MM.1S (cell line): ENCODE results near the gene ZNF598.
"Not testable (repeated sequence)": the region's sequence is repeated elsewhere in the genome, so short reads cannot be mapped to it uniquely, and the experiment has no call there.

Experiments used
- DNase-seq: peaks from one replicate; pipeline ENCODE4 v3.0.0-alpha.2; 2015
- H2AFZ ChIP-seq: fragments of 300-600 bp; sonication (generic); 2 replicates; pipeline ENCODE4 v1.6.0; 2016; ENCODE audit warnings: antibody characterized with exemption, low read length
- H3F3A ChIP-seq: fragments of 300-600 bp; sonication (generic); 2 replicates; pipeline ENCODE4 v1.6.1; 2016; ENCODE audit warnings: mild to moderate bottlenecking, antibody characterized with exemption, low read length, moderate library complexity, mixed read lengths; ENCODE audit not compliant: insufficient read depth
- H3K27ac ChIP-seq: fragments of 300-600 bp; sonication (generic); 2 replicates; pipeline ENCODE4 v1.5.1; 2016; ENCODE audit warnings: mild to moderate bottlenecking, low read length
- H3K27me3 ChIP-seq: fragments of 300-600 bp; sonication (generic); replicated peaks from 2 replicates; pipeline ENCODE4 v1.6.0; 2016; ENCODE audit warnings: low read length; ENCODE audit not compliant: insufficient read depth
- H3K36me3 ChIP-seq: fragments of 300-600 bp; sonication (generic); replicated peaks from 2 replicates; pipeline ENCODE4 v1.6.1; 2016; ENCODE audit warnings: mild to moderate bottlenecking, low read length, mixed read lengths; ENCODE audit not compliant: insufficient read depth
- H3K4me1 ChIP-seq: fragments of 300-600 bp; sonication (generic); 2 replicates; pipeline ENCODE4 v1.6.1; 2016; ENCODE audit warnings: low read length, mixed read lengths
- H3K4me2 ChIP-seq: fragments of 300-600 bp; sonication (generic); 2 replicates; pipeline ENCODE4 v1.6.0; 2016; ENCODE audit warnings: low read depth, low read length
- H3K4me3 ChIP-seq: fragments of 300-600 bp; sonication (generic); 2 replicates; pipeline ENCODE4 v1.5.1; 2016; ENCODE audit warnings: low read length, mixed read lengths
- H3K79me2 ChIP-seq: fragments of 300-600 bp; sonication (generic); 2 replicates; pipeline ENCODE4 v1.6.1; 2016; ENCODE audit warnings: mixed run types, low read length, mixed read lengths
- H3K9ac ChIP-seq: fragments of 300-600 bp; sonication (generic); 2 replicates; pipeline ENCODE4 v1.6.1; 2016; ENCODE audit warnings: low read length, mixed read lengths
- H3K9me2 ChIP-seq: fragments of 300-600 bp; sonication (generic); replicated peaks from 2 replicates; pipeline ENCODE4 v1.6.1; 2016; ENCODE audit warnings: mild to moderate bottlenecking, low read length, mixed read lengths; ENCODE audit not compliant: insufficient read depth
- H3K9me3 ChIP-seq: fragments of 300-600 bp; sonication (generic); replicated peaks from 2 replicates; pipeline ENCODE4 v1.6.1; 2016; ENCODE audit warnings: mild to moderate bottlenecking, low read length, mixed read lengths; ENCODE audit not compliant: insufficient read depth
- H4K20me1 ChIP-seq: fragments of 300-600 bp; sonication (generic); 2 replicates; pipeline ENCODE4 v1.6.1; 2016; ENCODE audit warnings: mild to moderate bottlenecking, low read length, moderate library complexity, mixed read lengths; ENCODE audit not compliant: insufficient read depth
- EZH2 ChIP-seq: fragments of 300-600 bp; sonication (generic); optimal IDR thresholded peaks from 2 replicates; pipeline ENCODE3; 2017; ENCODE audit warnings: low read depth, mild to moderate bottlenecking, antibody characterized with exemption, low read length, mixed read lengths
- EZH2phosphoT487 ChIP-seq: fragments of 300-600 bp; sonication (generic); IDR thresholded peaks from 2 replicates; pipeline ENCODE4 v1.6.1; 2018; ENCODE audit warnings: antibody characterized with exemption, low read length
- TF ChIP-seq, protein P1 (sequence below): fragments of 300-600 bp; sonication (generic); IDR thresholded peaks from 2 replicates; pipeline ENCODE4 v1.5.1; 2016; ENCODE audit warnings: antibody characterized with exemption, low read length, mixed read lengths

The ZNF598 gene

DNA sequence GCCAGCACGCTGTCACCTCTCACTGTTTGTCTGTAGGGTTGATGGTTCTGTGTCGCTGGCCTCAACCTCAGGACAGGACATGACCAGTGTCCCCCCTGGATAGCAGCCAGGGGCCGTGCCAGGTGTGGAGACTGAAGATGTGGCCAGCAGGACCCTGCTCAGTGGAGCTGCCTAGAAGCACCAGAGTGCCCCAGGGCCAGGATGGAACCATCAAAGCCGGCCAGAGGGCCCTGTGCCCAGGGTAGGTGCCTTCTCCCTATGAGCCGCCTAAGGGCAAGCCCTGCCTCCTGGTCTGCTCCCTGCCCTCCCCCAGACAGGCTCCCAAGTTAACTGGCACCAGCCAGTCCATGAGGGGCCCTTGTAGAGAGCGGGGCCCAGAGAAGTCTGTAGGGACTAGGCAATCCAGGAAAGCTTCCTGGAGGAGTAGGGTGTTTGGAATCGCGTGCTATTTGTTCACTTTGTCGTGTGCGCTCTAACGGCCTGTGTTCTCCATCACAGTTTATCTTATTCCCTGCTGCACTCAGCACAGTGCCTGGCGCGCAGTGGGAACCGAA, 50.8 kb downstream of the ZNF598 start:
- DNase-seq = peak; percentile 2

DNA sequence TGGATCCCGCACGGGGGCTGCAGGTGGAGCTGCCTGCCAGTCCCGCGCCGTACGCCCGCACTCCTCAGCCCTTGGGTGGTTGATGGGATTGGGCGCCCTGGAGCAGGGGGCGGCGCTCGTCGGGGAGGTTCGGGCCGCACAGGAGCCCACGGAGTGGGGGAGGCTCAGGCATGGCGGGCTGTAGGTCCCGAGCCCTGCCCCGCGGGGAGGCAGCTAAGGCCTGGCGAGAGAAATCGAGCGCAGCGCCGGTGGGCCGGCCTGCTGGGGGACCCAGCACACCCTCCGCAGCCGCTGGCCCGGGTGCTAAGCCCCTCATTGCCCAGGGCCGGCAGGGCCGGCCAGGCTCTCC, 51.5 kb downstream of the ZNF598 start:
- not testable (repeated sequence) for H3K9me2 ChIP-seq, H3K4me3 ChIP-seq, DNase-seq, H2AFZ ChIP-seq, H4K20me1 ChIP-seq, H3K4me2 ChIP-seq, H3K4me1 ChIP-seq, H3K36me3 ChIP-seq, H3K9me3 ChIP-seq, H3K9ac ChIP-seq, H3K27ac ChIP-seq
- peaks cover 23% of the 10 kb centered on the region for H3F3A ChIP-seq
- H3K79me2 ChIP-seq = peaks cover 17% of the 10 kb centered on the region
- peaks cover 10% of the 10 kb centered on the region for H3K27me3 ChIP-seq

More for the DNA sequence above, 50.8 kb downstream of the ZNF598 start:
- H3K4me2 ChIP-seq = peak overlapping the region; percentile 92
- peaks cover 14% of the 10 kb centered on the region for H3K36me3 ChIP-seq
- H3K27ac ChIP-seq = no peak overlapping the region
- H3K9me3 ChIP-seq = no peaks in the 10 kb centered on the region
- peaks cover 30% of the 10 kb centered on the region for H3F3A ChIP-seq
- H3K27me3 ChIP-seq = peaks cover 10% of the 10 kb centered on the region
- peak overlapping the region; percentile 88 for H3K4me3 ChIP-seq
- H3K79me2 ChIP-seq = peaks cover 23% of the 10 kb centered on the region
- peaks cover 12% of the 10 kb centered on the region for H3K4me1 ChIP-seq
- TF ChIP-seq, protein P1, sequence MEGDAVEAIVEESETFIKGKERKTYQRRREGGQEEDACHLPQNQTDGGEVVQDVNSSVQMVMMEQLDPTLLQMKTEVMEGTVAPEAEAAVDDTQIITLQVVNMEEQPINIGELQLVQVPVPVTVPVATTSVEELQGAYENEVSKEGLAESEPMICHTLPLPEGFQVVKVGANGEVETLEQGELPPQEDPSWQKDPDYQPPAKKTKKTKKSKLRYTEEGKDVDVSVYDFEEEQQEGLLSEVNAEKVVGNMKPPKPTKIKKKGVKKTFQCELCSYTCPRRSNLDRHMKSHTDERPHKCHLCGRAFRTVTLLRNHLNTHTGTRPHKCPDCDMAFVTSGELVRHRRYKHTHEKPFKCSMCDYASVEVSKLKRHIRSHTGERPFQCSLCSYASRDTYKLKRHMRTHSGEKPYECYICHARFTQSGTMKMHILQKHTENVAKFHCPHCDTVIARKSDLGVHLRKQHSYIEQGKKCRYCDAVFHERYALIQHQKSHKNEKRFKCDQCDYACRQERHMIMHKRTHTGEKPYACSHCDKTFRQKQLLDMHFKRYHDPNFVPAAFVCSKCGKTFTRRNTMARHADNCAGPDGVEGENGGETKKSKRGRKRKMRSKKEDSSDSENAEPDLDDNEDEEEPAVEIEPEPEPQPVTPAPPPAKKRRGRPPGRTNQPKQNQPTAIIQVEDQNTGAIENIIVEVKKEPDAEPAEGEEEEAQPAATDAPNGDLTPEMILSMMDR = no peak
- TF ChIP-seq EZH2phosphoT487 (no peak), EZH2 (no peak)
- no peaks in the 10 kb centered on the region for H4K20me1 ChIP-seq
- peak overlapping the region; percentile 81 for H2AFZ ChIP-seq
- no peaks in the 10 kb centered on the region for H3K9me2 ChIP-seq
- peak overlapping the region; percentile 30; the same call in 1 of the 2 replicates for H3K9ac ChIP-seq

DNA sequence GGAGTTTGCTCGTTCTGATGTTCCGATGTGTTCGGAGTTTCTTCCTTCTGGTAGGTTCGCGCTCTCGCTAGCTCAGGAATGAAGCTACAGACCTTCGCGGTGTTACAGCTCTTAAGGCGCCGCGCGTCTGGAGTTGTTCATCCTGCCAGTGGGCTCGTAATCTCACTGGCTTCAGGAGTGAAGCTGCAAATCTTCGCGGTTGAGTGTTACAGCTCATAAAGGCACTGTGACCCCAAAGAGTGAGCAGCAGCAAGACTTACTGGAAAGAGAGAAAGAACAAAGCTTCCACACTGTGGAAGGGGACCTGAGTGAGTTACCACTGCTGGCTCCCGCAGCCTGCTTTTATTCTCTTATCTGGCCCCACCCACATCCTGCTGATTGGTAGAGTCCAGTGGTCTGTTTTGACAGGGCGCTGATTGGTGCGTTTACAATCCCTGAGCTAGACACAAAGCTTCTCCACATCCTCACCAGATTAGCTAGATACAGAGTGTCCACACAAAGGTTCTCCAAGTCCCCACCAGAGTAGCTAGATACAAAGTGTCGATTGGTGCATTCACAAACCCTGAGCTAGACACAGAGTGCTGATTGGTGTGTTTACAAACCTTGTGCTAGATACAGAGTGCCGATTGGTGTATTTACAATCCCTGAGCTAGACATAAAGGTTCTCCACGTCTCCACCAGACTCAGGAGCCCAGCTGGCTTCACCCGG, 52.0 kb downstream of the ZNF598 start:
- not testable (repeated sequence) for H3K27ac ChIP-seq, H3K9me2 ChIP-seq

GRCh38 chr16:1953734-1954133, 55.9 kb downstream of the ZNF598 start:
- H3K79me2 ChIP-seq = no peaks in the 10 kb centered on the region
- no peaks in the 10 kb centered on the region for H4K20me1 ChIP-seq
- no peaks in the 10 kb centered on the region for H3K4me1 ChIP-seq
- H3K36me3 ChIP-seq = no peaks in the 10 kb centered on the region
- no peaks in the 10 kb centered on the region for H3K9me3 ChIP-seq
- DNase-seq = peak; percentile 2
- H3K4me3 ChIP-seq = no peak overlapping the region
- no peak overlapping the region for H3K9ac ChIP-seq
- no peak overlapping the region for H3K4me2 ChIP-seq
- H3K27ac ChIP-seq = no peak overlapping the region
- H3F3A ChIP-seq = no peaks in the 10 kb centered on the region
- TF ChIP-seq, protein P1 = no peak
- TF ChIP-seq EZH2 = no peak
- no peak for TF ChIP-seq EZH2phosphoT487
- H3K9me2 ChIP-seq = no peaks in the 10 kb centered on the region
- H2AFZ ChIP-seq = no peak overlapping the region
- H3K27me3 ChIP-seq = peaks cover 21% of the 10 kb centered on the region

More for the DNA sequence above, 52.0 kb downstream of the ZNF598 start:
- H3K4me3 ChIP-seq, H2AFZ ChIP-seq, H3K36me3 ChIP-seq, H3K4me2 ChIP-seq, H3K9me3 ChIP-seq, H4K20me1 ChIP-seq, H3K9ac ChIP-seq, DNase-seq, H3K4me1 ChIP-seq: not testable (repeated sequence)
- H3K79me2 ChIP-seq = peaks cover 17% of the 10 kb centered on the region
- peaks cover 19% of the 10 kb centered on the region for H3F3A ChIP-seq
- H3K27me3 ChIP-seq = peaks cover 15% of the 10 kb centered on the region
